WERI-Rb-1 (cell line): ENCODE results near the gene ROBO1.

ENCODE experiments used
- DNase-seq: peaks from one replicate; pipeline ENCODE4 v3.0.0-alpha.2; 2020
- H3K27ac ChIP-seq: fragments of 250-450 bp; sonication (Bioruptor Pico); 2 replicates; pipeline ENCODE4 v1.5.1; 2020; ENCODE audit warnings: mild to moderate bottlenecking, moderate library complexity
- H3K27me3 ChIP-seq: fragments of 250-450 bp; sonication (Bioruptor Pico); 2 replicates; pipeline ENCODE4 v1.5.1; 2021; ENCODE audit warnings: mild to moderate bottlenecking, low read depth, moderate library complexity; ENCODE audit not compliant: insufficient read depth, severe bottlenecking
- H3K36me3 ChIP-seq: fragments of 250-450 bp; sonication (Bioruptor Pico); 2 replicates; pipeline ENCODE4 v1.5.1; 2020; ENCODE audit warnings: mild to moderate bottlenecking, moderate library complexity
- H3K4me3 ChIP-seq: 2 replicates; pipeline ENCODE4 v1.5.1; 2011; ENCODE audit warnings: low read depth, mild to moderate bottlenecking, control low read depth, low read length
- H3K9me3 ChIP-seq: fragments of 250-450 bp; sonication (Bioruptor Pico); 2 replicates; pipeline ENCODE4 v1.5.1; 2021; ENCODE audit warnings: mild to moderate bottlenecking, moderate library complexity; ENCODE audit not compliant: severe bottlenecking
- TF ChIP-seq, protein P1 (sequence below): IDR thresholded peaks from 2 replicates; pipeline ENCODE4 v1.5.1; 2011; ENCODE audit warnings: low read depth, mild to moderate bottlenecking, control low read depth, inconsistent platforms, low read length

Gene ROBO1

DNA sequence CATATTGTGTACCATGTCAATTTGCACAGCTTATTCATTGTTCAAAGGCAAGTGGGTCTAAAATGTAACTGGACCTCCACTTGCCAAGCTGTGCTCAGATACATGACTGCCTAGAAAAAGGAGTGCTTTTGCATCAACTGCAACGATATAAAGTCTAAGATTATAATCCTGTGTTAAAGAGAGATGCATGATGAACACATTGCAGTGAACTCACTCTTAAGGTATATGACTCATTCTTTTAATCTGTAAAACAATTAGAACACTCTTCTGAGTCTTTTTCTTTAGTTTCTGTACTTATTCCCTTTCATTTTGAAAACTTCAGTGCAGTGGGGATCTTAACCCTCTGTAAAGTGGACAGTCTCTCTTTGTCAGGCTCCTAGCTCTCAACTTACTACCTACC is 982.8 kb downstream of the ROBO1 start:
- no peaks in the 10 kb centered on the region for H3K9me3 ChIP-seq
- H3K27ac ChIP-seq, result no peak overlapping the region
- no peak overlapping the region for H3K4me3 ChIP-seq
- DNase-seq, result no peak
- TF ChIP-seq, protein P1, sequence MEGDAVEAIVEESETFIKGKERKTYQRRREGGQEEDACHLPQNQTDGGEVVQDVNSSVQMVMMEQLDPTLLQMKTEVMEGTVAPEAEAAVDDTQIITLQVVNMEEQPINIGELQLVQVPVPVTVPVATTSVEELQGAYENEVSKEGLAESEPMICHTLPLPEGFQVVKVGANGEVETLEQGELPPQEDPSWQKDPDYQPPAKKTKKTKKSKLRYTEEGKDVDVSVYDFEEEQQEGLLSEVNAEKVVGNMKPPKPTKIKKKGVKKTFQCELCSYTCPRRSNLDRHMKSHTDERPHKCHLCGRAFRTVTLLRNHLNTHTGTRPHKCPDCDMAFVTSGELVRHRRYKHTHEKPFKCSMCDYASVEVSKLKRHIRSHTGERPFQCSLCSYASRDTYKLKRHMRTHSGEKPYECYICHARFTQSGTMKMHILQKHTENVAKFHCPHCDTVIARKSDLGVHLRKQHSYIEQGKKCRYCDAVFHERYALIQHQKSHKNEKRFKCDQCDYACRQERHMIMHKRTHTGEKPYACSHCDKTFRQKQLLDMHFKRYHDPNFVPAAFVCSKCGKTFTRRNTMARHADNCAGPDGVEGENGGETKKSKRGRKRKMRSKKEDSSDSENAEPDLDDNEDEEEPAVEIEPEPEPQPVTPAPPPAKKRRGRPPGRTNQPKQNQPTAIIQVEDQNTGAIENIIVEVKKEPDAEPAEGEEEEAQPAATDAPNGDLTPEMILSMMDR, result no peak
- H3K36me3 ChIP-seq, result no peaks in the 10 kb centered on the region
- no peaks in the 10 kb centered on the region for H3K27me3 ChIP-seq

DNA sequence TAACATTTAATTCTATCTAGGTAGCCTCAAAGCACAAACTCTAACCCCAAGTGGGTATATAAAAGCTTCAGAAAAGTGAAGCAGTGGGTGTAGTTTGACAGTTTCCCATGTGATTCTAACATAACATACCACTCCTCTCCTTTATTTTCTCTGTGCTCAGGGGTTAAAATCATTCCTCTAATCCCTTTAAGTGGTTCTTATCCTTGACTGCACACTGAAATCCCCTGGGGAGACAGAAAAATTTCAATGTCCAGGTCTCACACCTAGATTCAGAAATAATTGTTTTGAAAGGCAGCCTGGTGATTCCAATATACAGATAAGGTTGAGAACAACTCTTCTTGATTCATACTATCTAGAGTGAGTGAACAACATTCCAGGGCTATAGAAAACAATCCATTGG is 986.4 kb downstream of the ROBO1 start:
- H3K4me3 ChIP-seq, result no peak overlapping the region
- TF ChIP-seq, protein P1, result no peak
- H3K27ac ChIP-seq, result no peak overlapping the region
- no peaks in the 10 kb centered on the region for H3K9me3 ChIP-seq
- H3K27me3 ChIP-seq, result no peaks in the 10 kb centered on the region
- H3K36me3 ChIP-seq, result no peaks in the 10 kb centered on the region
- no peak for DNase-seq

- Histone ChIP-seq H3K36me3 (no peaks in the 10 kb centered on the region), H3K4me3 (no peak overlapping the region), H3K27ac (peak overlapping the region; percentile 12; the same call in 1 of the 2 replicates), H3K27me3 (no peaks in the 10 kb centered on the region), H3K9me3 (no peaks in the 10 kb centered on the region)
- TF ChIP-seq, protein P1, result no peak
- DNase-seq, result no peak
These were observed 1001.9 kb downstream of the ROBO1 start for GRCh38 chr3:78765671-78766485.

GRCh38 chr3:78764634-78765033 is 1003.2 kb downstream of the ROBO1 start:
- no peak overlapping the region for H3K4me3 ChIP-seq
- H3K27me3 ChIP-seq, result no peaks in the 10 kb centered on the region
- no peak for DNase-seq
- TF ChIP-seq, protein P1, result no peak
- H3K36me3 ChIP-seq, result no peaks in the 10 kb centered on the region
- no peaks in the 10 kb centered on the region for H3K9me3 ChIP-seq
- H3K27ac ChIP-seq, result no peak overlapping the region

GRCh38 chr3:78762121-78762520 is 1005.7 kb downstream of the ROBO1 start:
- Histone ChIP-seq H3K9me3 (no peaks in the 10 kb centered on the region), H3K27ac (no peak overlapping the region), H3K36me3 (no peaks in the 10 kb centered on the region), H3K4me3 (no peak overlapping the region), H3K27me3 (no peaks in the 10 kb centered on the region)
- TF ChIP-seq, protein P1, result no peak
- DNase-seq, result no peak

DNA sequence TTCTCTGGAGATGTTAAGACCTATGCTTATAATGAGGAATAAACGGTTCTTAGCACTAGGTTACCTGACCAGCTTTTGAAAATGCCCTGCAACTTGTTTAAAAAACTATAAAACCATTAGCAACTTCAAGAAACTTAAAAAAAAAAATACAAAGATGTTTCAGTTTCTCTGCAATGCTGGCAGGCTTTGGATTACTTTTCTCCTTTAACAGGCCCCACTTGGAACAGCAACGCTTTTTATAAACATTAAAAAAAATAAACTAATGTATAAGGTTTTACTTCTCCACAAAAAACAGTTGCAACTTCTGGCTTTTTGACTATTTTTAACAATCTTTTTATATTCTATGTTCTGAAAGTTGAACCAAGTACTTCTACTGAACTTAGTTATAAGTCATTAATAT is 1006.7 kb downstream of the ROBO1 start:
- Histone ChIP-seq H3K9me3 (no peaks in the 10 kb centered on the region), H3K27ac (no peak overlapping the region), H3K27me3 (no peaks in the 10 kb centered on the region), H3K4me3 (no peak overlapping the region), H3K36me3 (no peaks in the 10 kb centered on the region)
- no peak for DNase-seq
- TF ChIP-seq, protein P1, result no peak
